ENCODE data around the gene FBXL17. TPM values are rescaled to one million over a fixed set of nuclear protein-coding genes. Genes with fewer than 3 reads are reported as not detected.
A peak's percentile ranks its signal among the peaks of the same experiment; 100 is the strongest.

The FBXL17 gene
- total RNA-seq, 1 donor from 2014 or later: 12.7 TPM

- H2AFZ ChIP-seq (ENCODE audit: low read depth, low read length): no peak overlapping the region
- no peaks in the 10 kb centered on the region for H3K9me3 ChIP-seq (ENCODE audit: insufficient read depth, low read depth, low read length)
- Mint-ChIP-seq H3K27ac (ENCODE audit: unreplicated experiment) (no peak overlapping the region), H3K4me3 (ENCODE audit: unreplicated experiment) (no peak overlapping the region), H3K27me3 (ENCODE audit: low read depth, unreplicated experiment) (no peaks in the 10 kb centered on the region), H3K4me1 (ENCODE audit: low read depth, unreplicated experiment) (peaks cover 9% of the 10 kb centered on the region), H3K9me3 (ENCODE audit: unreplicated experiment) (no peaks in the 10 kb centered on the region), H3K36me3 (ENCODE audit: low read depth, unreplicated experiment) (peaks cover 2% of the 10 kb centered on the region)
- H3K36me3 ChIP-seq (ENCODE audit: insufficient read depth, low read length): no peaks in the 10 kb centered on the region
- H3K9ac ChIP-seq (ENCODE audit: low read length): no peak overlapping the region
- no peaks in the 10 kb centered on the region for H3K4me1 ChIP-seq (ENCODE audit: insufficient read depth, low read length)
- H3K4me2 ChIP-seq (ENCODE audit: low read length): no peak overlapping the region
- TF ChIP-seq EZH2 (IDR thresholded peaks at IDR 0.05; ENCODE audit: insufficient read depth, low read length): no peak
- TF ChIP-seq CTCF (IDR thresholded peaks at IDR 0.05; ENCODE audit: insufficient read depth, low read depth, low read length): no peak
- no peaks in the 10 kb centered on the region for H3K27me3 ChIP-seq (ENCODE audit: insufficient read depth, low read length)
- no peak overlapping the region for H3K4me3 ChIP-seq (ENCODE audit: insufficient read depth, low read depth, low read length)
- FAIRE-seq (no peak), DNase-seq (ENCODE audit: low read depth) (peak; percentile 16)
- H3K79me2 ChIP-seq (ENCODE audit: insufficient read depth, low read length): no peaks in the 10 kb centered on the region
- no peaks in the 10 kb centered on the region for H4K20me1 ChIP-seq (ENCODE audit: insufficient read depth, low read length)
- no peak overlapping the region for H3K27ac ChIP-seq (ENCODE audit: low read depth, low read length)
Measured at GRCh38 chr5:108238936-108239887, 142.7 kb downstream of the FBXL17 start.

- no peak overlapping the region for H2AFZ ChIP-seq (ENCODE audit: low read depth, low read length)
- no peak for DNase-seq (ENCODE audit: low read depth)
- FAIRE-seq: no peak
- Mint-ChIP-seq H3K4me3 (ENCODE audit: unreplicated experiment) (no peak overlapping the region), H3K36me3 (ENCODE audit: low read depth, unreplicated experiment) (peaks cover 2% of the 10 kb centered on the region), H3K9me3 (ENCODE audit: unreplicated experiment) (no peaks in the 10 kb centered on the region), H3K4me1 (ENCODE audit: low read depth, unreplicated experiment) (peaks cover 9% of the 10 kb centered on the region), H3K27me3 (ENCODE audit: low read depth, unreplicated experiment) (no peaks in the 10 kb centered on the region), H3K27ac (ENCODE audit: unreplicated experiment) (no peak overlapping the region)
- no peaks in the 10 kb centered on the region for H3K4me1 ChIP-seq (ENCODE audit: insufficient read depth, low read length)
- no peak for TF ChIP-seq CTCF (IDR thresholded peaks at IDR 0.05; ENCODE audit: insufficient read depth, low read depth, low read length)
- no peak for TF ChIP-seq EZH2 (IDR thresholded peaks at IDR 0.05; ENCODE audit: insufficient read depth, low read length)
- H3K4me2 ChIP-seq (ENCODE audit: low read length): no peak overlapping the region
- H3K27me3 ChIP-seq (ENCODE audit: insufficient read depth, low read length): no peaks in the 10 kb centered on the region
- H3K36me3 ChIP-seq (ENCODE audit: insufficient read depth, low read length): no peaks in the 10 kb centered on the region
- no peak overlapping the region for H3K4me3 ChIP-seq (ENCODE audit: insufficient read depth, low read depth, low read length)
- H3K79me2 ChIP-seq (ENCODE audit: insufficient read depth, low read length): no peaks in the 10 kb centered on the region
- no peaks in the 10 kb centered on the region for H3K9me3 ChIP-seq (ENCODE audit: insufficient read depth, low read depth, low read length)
- H3K9ac ChIP-seq (ENCODE audit: low read length): no peak overlapping the region
- H4K20me1 ChIP-seq (ENCODE audit: insufficient read depth, low read length): no peaks in the 10 kb centered on the region
- no peak overlapping the region for H3K27ac ChIP-seq (ENCODE audit: low read depth, low read length)
Measured at GRCh38 chr5:108238461-108238860, 143.4 kb downstream of the FBXL17 start.
